ENCODE data around the gene SLC16A6.

DNA sequence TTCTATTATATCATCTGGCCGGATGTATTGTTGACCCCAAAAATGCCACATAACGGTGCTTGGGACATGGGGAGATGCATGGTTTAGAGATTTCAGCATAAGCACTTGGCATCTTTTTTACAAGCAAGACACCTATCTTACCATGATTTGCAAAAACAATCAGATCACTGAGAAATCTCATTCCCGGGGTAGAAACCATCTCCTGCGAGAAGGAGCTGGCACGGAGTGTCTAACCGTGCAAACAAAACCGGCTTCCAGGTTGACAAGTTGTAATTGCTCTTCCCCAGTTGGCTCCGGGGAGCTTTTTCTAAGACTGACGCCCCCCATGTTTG, 1.0 kb downstream of the SLC16A6 start:
- TF ChIP-seq, protein P1, sequence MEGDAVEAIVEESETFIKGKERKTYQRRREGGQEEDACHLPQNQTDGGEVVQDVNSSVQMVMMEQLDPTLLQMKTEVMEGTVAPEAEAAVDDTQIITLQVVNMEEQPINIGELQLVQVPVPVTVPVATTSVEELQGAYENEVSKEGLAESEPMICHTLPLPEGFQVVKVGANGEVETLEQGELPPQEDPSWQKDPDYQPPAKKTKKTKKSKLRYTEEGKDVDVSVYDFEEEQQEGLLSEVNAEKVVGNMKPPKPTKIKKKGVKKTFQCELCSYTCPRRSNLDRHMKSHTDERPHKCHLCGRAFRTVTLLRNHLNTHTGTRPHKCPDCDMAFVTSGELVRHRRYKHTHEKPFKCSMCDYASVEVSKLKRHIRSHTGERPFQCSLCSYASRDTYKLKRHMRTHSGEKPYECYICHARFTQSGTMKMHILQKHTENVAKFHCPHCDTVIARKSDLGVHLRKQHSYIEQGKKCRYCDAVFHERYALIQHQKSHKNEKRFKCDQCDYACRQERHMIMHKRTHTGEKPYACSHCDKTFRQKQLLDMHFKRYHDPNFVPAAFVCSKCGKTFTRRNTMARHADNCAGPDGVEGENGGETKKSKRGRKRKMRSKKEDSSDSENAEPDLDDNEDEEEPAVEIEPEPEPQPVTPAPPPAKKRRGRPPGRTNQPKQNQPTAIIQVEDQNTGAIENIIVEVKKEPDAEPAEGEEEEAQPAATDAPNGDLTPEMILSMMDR (IDR thresholded peaks at IDR 0.05) = no peak
- TF ChIP-seq ZFX (IDR thresholded peaks at IDR 0.05; ENCODE audit: borderline replicate concordance) = no peak
